ENCODE results near the gene NEK2. TPM values are rescaled to one million over a fixed set of nuclear protein-coding genes. Genes with fewer than 3 reads are reported as not detected.
"Not testable (repeated sequence)": the region's sequence is repeated elsewhere in the genome, so short reads cannot be mapped to it uniquely, and the experiment has no call there.

NEK2 gene
- total and polyA plus RNA-seq, 8 donors, result 0.05 to 0.55 (median 0.24) TPM; not detected in 2

DNA sequence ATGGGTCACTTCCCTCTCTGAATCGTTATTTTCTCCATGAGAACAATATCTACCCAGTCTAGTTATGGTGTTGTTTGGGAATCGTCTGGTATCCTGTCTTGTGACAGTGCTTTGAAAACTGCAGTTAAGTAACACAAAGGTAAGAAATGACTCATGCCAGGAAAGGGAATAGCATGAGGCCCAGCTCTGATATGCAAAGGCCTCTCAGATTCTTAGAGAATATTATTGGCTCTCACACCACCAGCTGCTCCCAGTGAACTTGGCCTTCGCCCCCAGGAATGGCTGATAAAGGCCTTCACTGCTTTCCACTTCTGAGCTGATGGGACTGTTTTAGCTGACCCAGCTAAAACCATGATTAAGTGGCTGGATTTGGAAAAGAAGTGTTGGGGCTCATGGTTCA, 27.1 kb downstream of the NEK2 start:
- Histone ChIP-seq H3K9me3 (no peaks in the 10 kb centered on the region), H3K27ac (peak overlapping the region in 3 of 4 donors; percentile 12 to 29 (median 27)), H3K27me3 (no peaks in the 10 kb centered on the region), H3K36me3 (no peaks in the 10 kb centered on the region), H3K4me1 (peaks cover 12 to 20% (median 14%) of the 10 kb centered on the region in 3 donors), H3K4me3 (no peak overlapping the region)
- no peak for TF ChIP-seq CTCF (IDR thresholded peaks at IDR 0.05)
- WGBS, 2 donors, result 43 to 46% methylated on average over 3 of the region's 3 CpGs
- FAIRE-seq, result no peak
- intact Hi-C loops (cut with DNase I), result loop anchor here in 1 of 3 donors (5.0 kb wide), 1 partner anchor 71 kb away; the partner anchor contains the start of gene SLC30A1
- peak; percentile 61 to 69 (median 65) for ATAC-seq
- DNase-seq, result peak in 4 of 6 donors; percentile 53 to 65 (median 56)

GRCh38 chr1:211647711-211648121, 27.7 kb downstream of the NEK2 start:
- H3K4me1 ChIP-seq, result peaks cover 17 to 24% (median 18%) of the 10 kb centered on the region in 3 donors
- H3K4me3 ChIP-seq, result no peak overlapping the region
- FAIRE-seq, result no peak
- TF ChIP-seq CTCF (IDR thresholded peaks at IDR 0.05), result no peak
- H3K9me3 ChIP-seq, result no peaks in the 10 kb centered on the region
- intact Hi-C loops (cut with DNase I), result loop anchor here in 1 of 3 donors (5.0 kb wide), 1 partner anchor 70 kb away; the partner anchor contains the start of gene SLC30A1
- H3K27ac ChIP-seq, result peak overlapping the region in 3 of 4 donors; percentile 12 to 29 (median 27)
- no peaks in the 10 kb centered on the region for H3K36me3 ChIP-seq
- ATAC-seq, result no peak
- no peaks in the 10 kb centered on the region for H3K27me3 ChIP-seq
- WGBS, 2 donors, result 84 to 90% methylated on average over 4 of the region's 4 CpGs
- no peak for DNase-seq

DNA sequence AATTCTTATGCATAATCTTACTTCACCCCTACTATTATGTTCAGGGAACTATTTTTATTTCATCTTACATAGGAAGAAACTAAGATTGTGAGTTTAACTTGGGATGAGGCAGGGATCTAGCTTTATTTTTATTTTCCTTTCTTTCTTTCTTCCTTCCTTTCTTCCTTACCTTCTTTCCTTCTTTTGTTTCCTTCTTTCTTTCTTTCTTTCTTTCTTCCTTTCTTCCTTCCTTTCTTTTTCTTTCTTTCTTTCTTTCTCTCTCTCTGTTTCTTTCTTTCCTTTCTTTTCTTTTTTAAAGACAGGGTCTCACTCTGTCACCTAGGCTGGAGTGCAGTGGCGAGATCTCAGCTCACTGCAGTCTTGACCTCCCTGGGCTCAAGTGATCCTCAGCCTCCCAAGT, 28.9 kb downstream of the NEK2 start:
- DNase-seq (no peak), FAIRE-seq (no peak), ATAC-seq (no peak)
- Histone ChIP-seq H3K27me3 (no peaks in the 10 kb centered on the region), H3K4me3 (no peak overlapping the region), H3K9me3 (no peaks in the 10 kb centered on the region), H3K36me3 (no peaks in the 10 kb centered on the region), H3K4me1 (peaks cover 17 to 24% (median 18%) of the 10 kb centered on the region in 3 donors), H3K27ac (no peak overlapping the region)
- 96 to 100% methylated on average over 1 of the region's 1 CpG for WGBS, 2 donors
- intact Hi-C loops (cut with DNase I), result loop anchor here in 1 of 3 donors (5.0 kb wide), 1 partner anchor 69 kb away; the partner anchor contains the start of gene SLC30A1
- no peak for TF ChIP-seq CTCF (IDR thresholded peaks at IDR 0.05)

- not testable (repeated sequence) for DNase-seq, H3K36me3 ChIP-seq, FAIRE-seq, H3K27me3 ChIP-seq, H3K4me3 ChIP-seq, ATAC-seq, H3K27ac ChIP-seq, H3K9me3 ChIP-seq
- WGBS, 2 donors, result 55 to 59% methylated on average over 5 of the region's 5 CpGs
- intact Hi-C loops (cut with DNase I), result loop anchor here in 1 of 3 donors (5.0 kb wide), 1 partner anchor 68 kb away; the partner anchor contains the start of gene SLC30A1
- peaks cover 17 to 24% (median 18%) of the 10 kb centered on the region in 3 donors for H3K4me1 ChIP-seq
These were observed 29.8 kb downstream of the NEK2 start for GRCh38 chr1:211645601-211646000.

- intact Hi-C loops (cut with DNase I), result loop anchor here in 1 of 3 donors (5.0 kb wide), 1 partner anchor 67 kb away; the partner anchor contains the start of gene SLC30A1
- peak overlapping the region; percentile 67 to 79 (median 70) for H3K27ac ChIP-seq
- 37 to 60% methylated on average over 2 of the region's 2 CpGs for WGBS, 2 donors
- ATAC-seq, result no peak
- no peaks in the 10 kb centered on the region for H3K36me3 ChIP-seq
- H3K4me3 ChIP-seq, result no peak overlapping the region
- FAIRE-seq, result no peak
- no peak for DNase-seq
- H3K27me3 ChIP-seq, result no peaks in the 10 kb centered on the region
- peaks cover 17 to 24% (median 18%) of the 10 kb centered on the region in 3 donors for H3K4me1 ChIP-seq
- TF ChIP-seq CTCF (IDR thresholded peaks at IDR 0.05), result no peak
- no peaks in the 10 kb centered on the region for H3K9me3 ChIP-seq
These were observed 30.8 kb downstream of the NEK2 start for GRCh38 chr1:211644653-211645052.
